Stromal cell of bone marrow (primary cell): ENCODE data around the gene SMIM10L2A.
"Not testable (repeated sequence)": the region's sequence is repeated elsewhere in the genome, so short reads cannot be mapped to it uniquely, and the experiment has no call there.

Experiments
- DNase-seq: peaks from one replicate; pipeline ENCODE4 v3.0.0-alpha.2; 2012; ENCODE audit warnings: low read depth

SMIM10L2A gene

GRCh38 chrX:135423173-135423864 is 1.6 kb downstream of the SMIM10L2A start:
- not testable (repeated sequence) for DNase-seq

GRCh38 chrX:135424469-135424868 is 2.7 kb downstream of the SMIM10L2A start:
- DNase-seq: no peak

GRCh38 chrX:135425026-135425965 is 3.6 kb downstream of the SMIM10L2A start:
- DNase-seq: no peak

GRCh38 chrX:135429429-135429828 is 7.7 kb downstream of the SMIM10L2A start:
- DNase-seq: no peak

GRCh38 chrX:135431886-135432285 is 10.1 kb downstream of the SMIM10L2A start:
- DNase-seq: no peak

GRCh38 chrX:135432453-135432852 is 10.7 kb downstream of the SMIM10L2A start:
- DNase-seq: no peak

- DNase-seq: no peak
Observed at GRCh38 chrX:135432881-135433521, 11.3 kb downstream of the SMIM10L2A start.

- no peak for DNase-seq
Observed at GRCh38 chrX:135433531-135434257, 11.9 kb downstream of the SMIM10L2A start.

GRCh38 chrX:135434258-135435138 is 12.8 kb downstream of the SMIM10L2A start:
- no peak for DNase-seq

- DNase-seq: no peak
Observed at GRCh38 chrX:135435139-135435922, 13.6 kb downstream of the SMIM10L2A start.

GRCh38 chrX:135435933-135436332 is 14.2 kb downstream of the SMIM10L2A start:
- no peak for DNase-seq

- DNase-seq: no peak
Observed at GRCh38 chrX:135436456-135436855, 14.7 kb downstream of the SMIM10L2A start.

- DNase-seq: no peak
Observed at GRCh38 chrX:135436966-135437866, 15.5 kb downstream of the SMIM10L2A start.

- no peak for DNase-seq
Observed at GRCh38 chrX:135437867-135438733, 16.4 kb downstream of the SMIM10L2A start.

- no peak for DNase-seq
Observed at GRCh38 chrX:135438734-135439043, 16.9 kb downstream of the SMIM10L2A start.

GRCh38 chrX:135449637-135450550 is 28.1 kb downstream of the SMIM10L2A start:
- no peak for DNase-seq

GRCh38 chrX:135453381-135453780 is 31.6 kb downstream of the SMIM10L2A start:
- no peak for DNase-seq
